Ovary (tissue), 3 donors: ENCODE measurements around the gene CELF4.

Experiments used
- CTCF ChIP-seq, 3 donors: fragments of 450-650 bp in 2 of 3; fragments of 200-600 bp in 1 of 3; IDR thresholded peaks; one replicate each; pipeline versions ENCODE4 v1.5.1 to v1.8.0; 2016 to 2022; ENCODE audit warnings: antibody characterized with exemption in 3 of 3, mild to moderate bottlenecking in 1 of 3
- POLR2A ChIP-seq: fragments of 450-650 bp; IDR thresholded peaks from one replicate; pipeline ENCODE4 v1.6.1; 2017; ENCODE audit warnings: antibody characterized with exemption, mild to moderate bottlenecking, moderate library complexity
- donor health status: DM: no; HTN: no; CAD: no.

GRCh38 chr18:37362158-37362890, 203.3 kb downstream of the CELF4 start:
- TF ChIP-seq CTCF (IDR thresholded peaks at IDR 0.05) (no peak), POLR2A (no peak)
